Lung (tissue), 12 donors: ENCODE measurements around the gene HIRIP3. TPM values are rescaled to one million over a fixed set of nuclear protein-coding genes. Genes with fewer than 3 reads are reported as not detected.
A peak's percentile ranks its signal among the peaks of the same experiment; 100 is the strongest.

Experiments
- ATAC-seq: fragments of 200-7000 bp; cut with Tn5 transposase; one replicate; pipeline ENCODE4 v1.9.1; 2020; ENCODE audit warnings: moderate number of reproducible peaks; ENCODE audit not compliant: insufficient read depth, low FRiP score
- DNase-seq, 3 donors: peaks; one replicate each; pipeline ENCODE4 v3.0.0-alpha.2; 2013 to 2017
- H3K27ac ChIP-seq, 2 donors: one replicate each; pipeline ENCODE4 v1.5.1; 2013; ENCODE audit warnings: mild to moderate bottlenecking in 2 of 2, moderate library complexity in 2 of 2, control low read depth in 1 of 2, inconsistent platforms in 1 of 2, low read depth in 1 of 2, low read length in 1 of 2
- H3K27me3 ChIP-seq, 3 donors: one replicate each; pipeline ENCODE4 v1.5.1; 2013; ENCODE audit warnings: low read length in 2 of 3; ENCODE audit not compliant: control insufficient read depth in 3 of 3, insufficient read depth in 3 of 3
- H3K36me3 ChIP-seq, 4 donors: one replicate each; pipeline ENCODE4 v1.5.1; 2013; ENCODE audit warnings: low read length in 4 of 4, mild to moderate bottlenecking in 1 of 4, moderate library complexity in 1 of 4; ENCODE audit not compliant: control insufficient read depth in 4 of 4, insufficient read depth in 4 of 4
- H3K4me1 ChIP-seq, 5 donors: one replicate each; pipeline ENCODE4 v1.5.1; 2013; ENCODE audit warnings: low read length in 5 of 5, mild to moderate bottlenecking in 2 of 5, moderate library complexity in 1 of 5; ENCODE audit not compliant: control insufficient read depth in 5 of 5, insufficient read depth in 5 of 5
- H3K4me3 ChIP-seq: one replicate; pipeline ENCODE4 v1.5.1; 2013; ENCODE audit warnings: mild to moderate bottlenecking, control low read depth, moderate library complexity
- H3K9ac ChIP-seq, 2 donors: one replicate each; pipeline ENCODE4 v1.5.1; 2013; ENCODE audit warnings: low read length in 2 of 2, control low read depth in 1 of 2; ENCODE audit not compliant: insufficient read depth in 1 of 2
- H3K9me3 ChIP-seq, 4 donors: one replicate each; pipeline ENCODE4 v1.5.1; 2013; ENCODE audit warnings: low read length in 3 of 4, mild to moderate bottlenecking in 1 of 4, moderate library complexity in 1 of 4; ENCODE audit not compliant: control insufficient read depth in 4 of 4, insufficient read depth in 3 of 4
- CTCF ChIP-seq: IDR thresholded peaks from 2 replicates; pipeline ENCODE4 v1.5.1; 2012; ENCODE audit warnings: mild to moderate bottlenecking; ENCODE audit errors: control extremely low read depth, extremely low read depth
- WGBS, 2 donors: extraction: QIAGEN DNeasy Blood & Tissue Kit; methylation state at CpG; one replicate each; pipeline ENCODE4 v1.1.7; 2013; 5-methylcytosine and 5-hydroxymethylcytosine counted together
- polyA plus RNA-seq, 2 donors: library from polyadenylated mRNA; stranded (reverse); fragments of 200-250 nt; gene quantifications; one replicate each; pipeline ENCODE4 v1.2.1, GENCODE V29; 2013
- total RNA-seq, 2 donors: library from RNA; depleted of rRNA in 1 of 2; stranded (reverse); fragments of >200 nt in 1 of 2; gene quantifications; one replicate each; pipeline ENCODE4 v1.2.1, GENCODE V29; 2014 to 2021
- donor health status: control.
- donor health status: control.
- donor health status: Bipolar disorder and iron deficiency.
- donor health status: healthy.
- donor health status: DM: yes; HTN: yes; CAD: no.

Gene HIRIP3
- total and polyA plus RNA-seq, 4 donors: 13.1 to 22.7 (median 17.7) TPM

- Histone ChIP-seq H3K27me3 (no peaks in the 10 kb centered on the region), H3K36me3 (peaks cover 23 to 85% (median 58%) of the 10 kb centered on the region in 4 donors), H3K9me3 (no peaks in the 10 kb centered on the region), H3K4me1 (peaks cover 0 to 10% (median 0%) of the 10 kb centered on the region in 5 donors), H3K4me3 (no peak overlapping the region), H3K27ac (peak overlapping the region in 1 of 2 donors; percentile 76), H3K9ac (no peak overlapping the region)
- DNase-seq (no peak), ATAC-seq (no peak)
- TF ChIP-seq CTCF: no peak
- 90 to 94% methylated on average over 32 to 35 of the region's 35 CpGs for WGBS, 2 donors
Observed at GRCh38 chr16:29987371-29988085, 7.9 kb downstream of the HIRIP3 start.

- no peaks in the 10 kb centered on the region for H3K27me3 ChIP-seq
- 92 to 93% methylated on average over 4 to 5 of the region's 5 CpGs for WGBS, 2 donors
- no peak for TF ChIP-seq CTCF
- no peak for DNase-seq
- peaks cover 27 to 83% (median 60%) of the 10 kb centered on the region in 4 donors for H3K36me3 ChIP-seq
- no peaks in the 10 kb centered on the region for H3K9me3 ChIP-seq
- H3K27ac ChIP-seq: no peak overlapping the region
- ATAC-seq: no peak
- no peak overlapping the region for H3K9ac ChIP-seq
- H3K4me1 ChIP-seq: peaks cover 0 to 10% (median 0%) of the 10 kb centered on the region in 5 donors
- no peak overlapping the region for H3K4me3 ChIP-seq
Observed at GRCh38 chr16:29986931-29987330, 8.5 kb downstream of the HIRIP3 start.

GRCh38 chr16:29986231-29986630 lies 9.2 kb downstream of the HIRIP3 start:
- Histone ChIP-seq H3K9ac (no peak overlapping the region), H3K4me1 (peaks cover 0 to 10% (median 0%) of the 10 kb centered on the region in 5 donors), H3K36me3 (peaks cover 34 to 83% (median 66%) of the 10 kb centered on the region in 4 donors), H3K4me3 (no peak overlapping the region), H3K9me3 (no peaks in the 10 kb centered on the region), H3K27ac (no peak overlapping the region), H3K27me3 (no peaks in the 10 kb centered on the region)
- ATAC-seq (no peak), DNase-seq (no peak)
- no peak for TF ChIP-seq CTCF
- WGBS, 2 donors: 94 to 97% methylated on average over 20 of the region's 20 CpGs
